Uterus (tissue), 2 donors: ENCODE data around the gene KIAA1586.

Experiments used
- POLR2A ChIP-seq, 2 donors: fragments of 450-650 bp; IDR thresholded peaks; one replicate each; pipeline ENCODE4 v1.6.1; 2016; ENCODE audit warnings: antibody characterized with exemption in 2 of 2, mild to moderate bottlenecking in 1 of 2, moderate library complexity in 1 of 2
- TF ChIP-seq, protein P1 (sequence below), 4 experiments: fragments of 200-600 bp in 2 of 4; fragments of 450-650 bp in 2 of 4; sonication (generic) in 2 of 4; IDR thresholded peaks; one replicate each; pipeline ENCODE4 v1.5.1; 2016 to 2019; ENCODE audit warnings: antibody characterized with exemption in 4 of 4, mild to moderate bottlenecking in 2 of 4, moderate library complexity in 1 of 4

- TF ChIP-seq, protein P1, sequence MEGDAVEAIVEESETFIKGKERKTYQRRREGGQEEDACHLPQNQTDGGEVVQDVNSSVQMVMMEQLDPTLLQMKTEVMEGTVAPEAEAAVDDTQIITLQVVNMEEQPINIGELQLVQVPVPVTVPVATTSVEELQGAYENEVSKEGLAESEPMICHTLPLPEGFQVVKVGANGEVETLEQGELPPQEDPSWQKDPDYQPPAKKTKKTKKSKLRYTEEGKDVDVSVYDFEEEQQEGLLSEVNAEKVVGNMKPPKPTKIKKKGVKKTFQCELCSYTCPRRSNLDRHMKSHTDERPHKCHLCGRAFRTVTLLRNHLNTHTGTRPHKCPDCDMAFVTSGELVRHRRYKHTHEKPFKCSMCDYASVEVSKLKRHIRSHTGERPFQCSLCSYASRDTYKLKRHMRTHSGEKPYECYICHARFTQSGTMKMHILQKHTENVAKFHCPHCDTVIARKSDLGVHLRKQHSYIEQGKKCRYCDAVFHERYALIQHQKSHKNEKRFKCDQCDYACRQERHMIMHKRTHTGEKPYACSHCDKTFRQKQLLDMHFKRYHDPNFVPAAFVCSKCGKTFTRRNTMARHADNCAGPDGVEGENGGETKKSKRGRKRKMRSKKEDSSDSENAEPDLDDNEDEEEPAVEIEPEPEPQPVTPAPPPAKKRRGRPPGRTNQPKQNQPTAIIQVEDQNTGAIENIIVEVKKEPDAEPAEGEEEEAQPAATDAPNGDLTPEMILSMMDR (IDR thresholded peaks at IDR 0.05), result no peak
- TF ChIP-seq POLR2A (IDR thresholded peaks at IDR 0.05), result no peak
Observed at GRCh38 chr6:57102976-57103375, 56.5 kb downstream of the KIAA1586 start.
